ENCODE measurements around the gene MRPL21.
"Not testable (repeated sequence)": the region's sequence is repeated elsewhere in the genome, so short reads cannot be mapped to it uniquely, and the experiment has no call there.

The MRPL21 gene

DNA sequence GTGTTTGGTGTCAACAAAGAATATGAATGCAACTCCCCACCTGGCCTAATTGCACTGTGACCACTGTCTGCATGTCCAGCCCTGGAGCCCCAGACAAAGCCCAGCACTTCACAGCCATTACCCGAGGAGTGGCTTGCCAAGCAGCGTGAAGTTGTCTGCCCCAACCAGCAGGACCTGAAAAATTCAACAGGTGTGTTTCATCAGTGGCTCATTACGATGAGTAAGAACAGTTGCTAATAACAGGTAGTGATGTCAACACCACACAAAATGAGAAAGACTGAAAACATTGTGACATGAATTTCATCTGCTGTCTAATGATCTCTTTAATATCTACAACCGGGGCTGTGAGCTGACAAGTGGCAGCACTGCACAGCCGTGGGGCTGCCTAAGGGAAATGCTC lies 10.3 kb downstream of the MRPL21 start:
- Histone ChIP-seq H3K9me3 (ENCODE audit: control insufficient read depth in 2 of 2, low read length in 2 of 2) (no peaks in the 10 kb centered on the region), H3K27me3 (ENCODE audit: control insufficient read depth in 2 of 2, insufficient read depth in 2 of 2, low read length in 2 of 2) (no peaks in the 10 kb centered on the region), H3K36me3 (ENCODE audit: control insufficient read depth in 2 of 2, insufficient read depth in 2 of 2, low read length in 2 of 2) (peaks cover 52 to 66% of the 10 kb centered on the region in 2 donors), H3K27ac (ENCODE audit: low read depth in 2 of 2, low read length in 2 of 2) (no peak overlapping the region), H3K4me1 (ENCODE audit: control insufficient read depth in 2 of 2, insufficient read depth in 2 of 2, low read length in 2 of 2) (peaks cover 0 to 8% of the 10 kb centered on the region in 2 donors), H3K9ac (ENCODE audit: low read depth in 1 of 2, low read length in 2 of 2) (no peak overlapping the region), H3K4me3 (ENCODE audit: low read length in 2 of 2) (no peak overlapping the region)

DNA sequence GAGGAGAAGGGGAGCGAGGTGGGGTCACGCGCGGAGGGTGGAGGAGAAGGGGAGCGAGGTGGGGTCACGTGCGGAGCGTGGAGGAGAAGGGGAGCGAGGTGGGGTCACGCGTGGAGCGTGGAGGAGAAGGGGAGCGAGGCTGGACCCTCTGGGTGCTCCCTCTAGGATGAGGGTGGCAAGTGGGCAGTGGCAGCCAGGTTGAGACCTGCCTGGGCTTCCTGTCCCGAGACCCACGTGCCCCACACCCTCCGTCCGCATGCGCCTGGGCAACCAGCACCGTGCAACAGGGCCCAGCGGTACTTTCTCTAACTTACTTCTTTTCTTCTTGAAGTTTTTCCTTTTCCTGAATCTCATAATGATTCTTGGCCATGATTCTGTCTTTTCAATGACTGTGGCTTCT lies 11.1 kb downstream of the MRPL21 start:
- Histone ChIP-seq H3K27me3 (ENCODE audit: control insufficient read depth in 2 of 2, insufficient read depth in 2 of 2, low read length in 2 of 2) (no peaks in the 10 kb centered on the region), H3K4me1 (ENCODE audit: control insufficient read depth in 2 of 2, insufficient read depth in 2 of 2, low read length in 2 of 2) (peaks cover 0 to 8% of the 10 kb centered on the region in 2 donors), H3K36me3 (ENCODE audit: control insufficient read depth in 2 of 2, insufficient read depth in 2 of 2, low read length in 2 of 2) (peaks cover 45 to 59% of the 10 kb centered on the region in 2 donors), H3K9ac (ENCODE audit: low read depth in 1 of 2, low read length in 2 of 2) (no peak overlapping the region), H3K9me3 (ENCODE audit: control insufficient read depth in 2 of 2, low read length in 2 of 2) (no peaks in the 10 kb centered on the region), H3K27ac (ENCODE audit: low read depth in 2 of 2, low read length in 2 of 2) (no peak overlapping the region), H3K4me3 (ENCODE audit: low read length in 2 of 2) (no peak overlapping the region)

DNA sequence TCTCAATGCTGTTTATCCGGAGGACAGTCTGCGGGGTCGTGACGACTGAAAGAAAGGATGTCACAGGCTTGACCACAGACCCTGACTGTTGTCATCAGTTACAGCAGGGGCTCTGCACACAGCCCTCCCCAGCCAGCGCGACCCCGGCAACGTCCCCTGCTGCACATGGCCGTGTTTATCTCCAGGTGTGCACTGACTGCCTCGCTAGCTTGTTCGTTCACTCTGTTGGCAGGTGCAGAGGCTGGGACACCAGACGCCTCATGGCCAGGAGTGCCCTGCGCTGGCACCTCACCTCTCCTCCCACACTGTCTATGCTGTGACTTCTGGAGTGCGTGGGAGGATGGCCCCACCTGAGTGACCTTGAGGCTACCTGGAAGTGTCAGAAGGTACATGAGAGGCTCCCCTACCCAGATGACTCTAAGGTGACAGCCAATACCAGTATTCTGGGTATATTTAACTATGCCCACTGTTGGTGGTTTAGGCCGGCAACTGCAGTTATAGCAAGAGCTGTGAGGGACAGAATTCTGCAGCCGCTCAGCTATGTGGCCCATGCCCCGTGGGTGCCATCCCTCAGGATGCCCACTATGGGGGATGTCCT lies 12.2 kb downstream of the MRPL21 start:
- H3K4me1 ChIP-seq (ENCODE audit: control insufficient read depth in 2 of 2, insufficient read depth in 2 of 2, low read length in 2 of 2): peaks cover 0 to 8% of the 10 kb centered on the region in 2 donors
- H3K9me3 ChIP-seq (ENCODE audit: control insufficient read depth in 2 of 2, low read length in 2 of 2): no peaks in the 10 kb centered on the region
- peaks cover 34 to 49% of the 10 kb centered on the region in 2 donors for H3K36me3 ChIP-seq (ENCODE audit: control insufficient read depth in 2 of 2, insufficient read depth in 2 of 2, low read length in 2 of 2)
- no peak overlapping the region for H3K4me3 ChIP-seq (ENCODE audit: low read length in 2 of 2)
- H3K9ac ChIP-seq (ENCODE audit: low read depth in 1 of 2, low read length in 2 of 2): no peak overlapping the region
- no peaks in the 10 kb centered on the region for H3K27me3 ChIP-seq (ENCODE audit: control insufficient read depth in 2 of 2, insufficient read depth in 2 of 2, low read length in 2 of 2)
- H3K27ac ChIP-seq (ENCODE audit: low read depth in 2 of 2, low read length in 2 of 2): no peak overlapping the region

DNA sequence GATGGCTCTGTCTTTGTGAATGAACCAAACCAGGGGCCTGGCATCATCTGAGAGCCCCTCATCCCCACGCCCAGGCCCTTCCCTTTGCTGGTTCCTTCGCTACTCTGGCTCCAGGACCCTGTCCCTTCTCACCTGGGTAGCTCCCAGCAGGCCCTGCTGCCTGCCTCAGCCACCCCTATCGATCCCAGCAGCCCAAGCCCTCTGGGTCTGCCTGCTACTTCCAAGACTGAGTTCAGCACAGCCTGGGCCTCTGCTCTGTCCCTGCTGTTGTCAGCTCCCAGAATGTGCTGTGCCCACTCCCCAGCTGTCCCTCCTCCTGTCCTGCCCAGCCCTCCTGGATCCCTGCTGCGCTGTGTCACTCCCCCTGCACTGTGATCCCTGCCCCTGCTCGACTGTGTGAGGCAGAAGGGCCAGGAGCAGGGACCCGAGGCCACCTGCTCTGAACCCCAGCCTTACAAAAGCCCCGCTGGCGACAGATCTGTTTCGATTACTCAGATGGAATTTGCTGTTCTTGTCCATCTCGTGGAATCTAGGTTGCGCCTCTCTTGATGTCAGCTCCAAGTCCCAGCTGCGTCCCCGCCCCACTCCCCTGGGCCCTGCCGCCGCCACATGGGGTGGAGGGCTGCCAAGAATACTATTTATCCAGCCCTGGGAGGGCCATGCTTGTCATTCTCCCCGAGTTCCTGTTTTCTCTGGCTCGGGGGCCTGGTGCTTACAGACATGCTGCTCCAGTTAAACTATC lies 13.0 kb downstream of the MRPL21 start:
- H3K9ac ChIP-seq (ENCODE audit: low read depth in 1 of 2, low read length in 2 of 2): no peak overlapping the region
- no peaks in the 10 kb centered on the region for H3K27me3 ChIP-seq (ENCODE audit: control insufficient read depth in 2 of 2, insufficient read depth in 2 of 2, low read length in 2 of 2)
- H3K27ac ChIP-seq (ENCODE audit: low read depth in 2 of 2, low read length in 2 of 2): no peak overlapping the region
- no peak overlapping the region for H3K4me3 ChIP-seq (ENCODE audit: low read length in 2 of 2)
- H3K4me1 ChIP-seq (ENCODE audit: control insufficient read depth in 2 of 2, insufficient read depth in 2 of 2, low read length in 2 of 2): peaks cover 0 to 8% of the 10 kb centered on the region in 2 donors
- no peaks in the 10 kb centered on the region for H3K9me3 ChIP-seq (ENCODE audit: control insufficient read depth in 2 of 2, low read length in 2 of 2)
- peaks cover 27 to 41% of the 10 kb centered on the region in 2 donors for H3K36me3 ChIP-seq (ENCODE audit: control insufficient read depth in 2 of 2, insufficient read depth in 2 of 2, low read length in 2 of 2)

DNA sequence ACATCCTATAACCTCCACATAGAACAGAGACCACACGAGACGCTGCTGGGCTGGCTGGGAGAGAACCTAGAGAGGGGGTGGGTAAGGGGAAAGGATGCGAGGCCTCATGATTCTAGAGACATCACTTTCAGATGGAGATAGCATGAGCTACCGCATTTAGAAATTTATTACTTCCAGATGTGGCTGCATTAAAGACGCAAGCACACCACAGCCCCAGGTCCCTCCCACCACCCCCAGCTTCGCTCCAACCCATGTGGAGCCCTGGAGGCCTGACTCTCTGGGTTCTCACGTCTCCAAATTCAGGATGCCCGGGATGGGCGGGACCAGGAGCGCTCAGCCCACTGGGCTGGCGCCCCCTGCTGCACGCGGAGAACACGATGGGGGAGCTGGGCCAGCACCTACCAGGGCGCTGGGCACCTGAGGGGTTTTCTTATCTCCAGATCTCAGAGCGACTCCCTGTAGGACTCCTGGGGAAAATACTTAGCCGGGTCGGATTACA lies 13.6 kb downstream of the MRPL21 start:
- Histone ChIP-seq H3K27ac (ENCODE audit: low read depth in 2 of 2, low read length in 2 of 2) (no peak overlapping the region), H3K4me3 (ENCODE audit: low read length in 2 of 2) (no peak overlapping the region), H3K36me3 (ENCODE audit: control insufficient read depth in 2 of 2, insufficient read depth in 2 of 2, low read length in 2 of 2) (peaks cover 24 to 37% of the 10 kb centered on the region in 2 donors), H3K9me3 (ENCODE audit: control insufficient read depth in 2 of 2, low read length in 2 of 2) (no peaks in the 10 kb centered on the region), H3K9ac (ENCODE audit: low read depth in 1 of 2, low read length in 2 of 2) (no peak overlapping the region), H3K27me3 (ENCODE audit: control insufficient read depth in 2 of 2, insufficient read depth in 2 of 2, low read length in 2 of 2) (no peaks in the 10 kb centered on the region), H3K4me1 (ENCODE audit: control insufficient read depth in 2 of 2, insufficient read depth in 2 of 2, low read length in 2 of 2) (peaks cover 0 to 8% of the 10 kb centered on the region in 2 donors)

DNA sequence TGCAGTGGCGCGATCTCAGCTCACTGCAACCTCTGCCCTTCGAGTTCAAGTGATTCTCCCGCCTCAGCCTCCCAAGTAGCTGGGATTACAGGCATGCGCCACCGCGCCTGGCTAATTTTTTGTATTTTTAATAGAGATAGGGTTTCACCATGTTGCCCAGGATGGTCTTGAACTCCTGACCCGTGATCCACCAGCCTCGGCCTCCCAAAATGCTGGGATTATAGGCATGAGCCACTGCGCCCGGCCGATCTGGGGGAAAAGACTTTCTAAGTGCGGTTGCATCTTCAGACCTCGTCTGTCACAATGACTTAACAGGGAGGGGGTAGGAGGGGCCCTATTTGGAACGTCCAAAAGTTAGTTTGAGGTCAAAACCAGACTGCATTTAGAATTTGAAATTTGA lies 18.8 kb downstream of the MRPL21 start:
- H3K4me1 ChIP-seq (ENCODE audit: control insufficient read depth in 2 of 2, insufficient read depth in 2 of 2, low read length in 2 of 2); H3K36me3 ChIP-seq (ENCODE audit: control insufficient read depth in 2 of 2, insufficient read depth in 2 of 2, low read length in 2 of 2): not testable (repeated sequence)

DNA sequence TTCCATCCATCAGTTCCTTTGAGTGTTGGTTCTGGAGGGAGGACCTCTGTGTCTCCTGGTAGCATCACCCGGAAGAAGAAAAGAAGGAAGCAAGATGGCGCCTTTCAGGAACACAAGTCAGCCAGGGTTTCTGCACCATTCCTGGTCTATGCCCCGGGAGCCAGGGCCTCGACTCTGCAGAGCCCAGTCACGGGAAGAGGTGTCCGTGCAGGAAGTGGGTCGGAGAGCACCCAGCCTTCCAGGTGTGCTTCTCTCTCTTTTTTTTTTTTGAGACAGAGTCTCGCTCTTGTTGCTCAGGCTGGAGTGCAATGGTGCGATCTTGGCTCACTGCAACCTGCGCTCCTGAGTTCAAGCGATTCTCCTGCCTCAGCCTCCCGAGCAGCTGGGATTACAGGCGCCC lies 21.2 kb downstream of the MRPL21 start:
- Histone ChIP-seq H3K36me3 (ENCODE audit: control insufficient read depth in 2 of 2, insufficient read depth in 2 of 2, low read length in 2 of 2) (peaks cover 0 to 2% of the 10 kb centered on the region in 2 donors), H3K9ac (ENCODE audit: low read depth in 1 of 2, low read length in 2 of 2) (no peak overlapping the region), H3K4me3 (ENCODE audit: low read length in 2 of 2) (no peak overlapping the region), H3K4me1 (ENCODE audit: control insufficient read depth in 2 of 2, insufficient read depth in 2 of 2, low read length in 2 of 2) (no peaks in the 10 kb centered on the region), H3K9me3 (ENCODE audit: control insufficient read depth in 2 of 2, low read length in 2 of 2) (no peaks in the 10 kb centered on the region), H3K27ac (ENCODE audit: low read depth in 2 of 2, low read length in 2 of 2) (no peak overlapping the region), H3K27me3 (ENCODE audit: control insufficient read depth in 2 of 2, insufficient read depth in 2 of 2, low read length in 2 of 2) (no peaks in the 10 kb centered on the region)

More for the DNA sequence above, 18.8 kb downstream of the MRPL21 start:
- not testable (repeated sequence) for H3K9ac ChIP-seq (ENCODE audit: low read depth in 1 of 2, low read length in 2 of 2); H3K27me3 ChIP-seq (ENCODE audit: control insufficient read depth in 2 of 2, insufficient read depth in 2 of 2, low read length in 2 of 2); H3K4me3 ChIP-seq (ENCODE audit: low read length in 2 of 2); H3K9me3 ChIP-seq (ENCODE audit: control insufficient read depth in 2 of 2, low read length in 2 of 2); H3K27ac ChIP-seq (ENCODE audit: low read depth in 2 of 2, low read length in 2 of 2)

DNA sequence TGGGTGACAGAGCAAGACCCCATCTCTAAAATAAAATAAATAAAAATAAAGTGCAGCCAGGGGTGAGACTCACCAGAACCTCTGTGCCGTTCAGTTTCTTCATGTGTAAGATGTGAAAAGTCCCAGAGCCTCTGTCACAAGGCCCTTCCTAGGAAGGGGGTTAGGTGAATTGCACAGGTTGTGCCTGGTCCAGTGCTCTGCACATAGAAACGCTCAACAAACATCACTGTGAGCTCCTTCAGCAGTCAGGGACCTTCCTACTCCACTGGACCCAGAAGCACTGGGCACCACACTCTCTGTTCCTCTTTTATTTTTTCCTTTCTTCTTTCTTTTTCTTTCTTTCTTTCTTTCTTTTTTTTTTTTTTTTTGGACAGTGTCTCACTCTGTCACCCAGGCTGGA lies 22.3 kb downstream of the MRPL21 start:
- Histone ChIP-seq H3K4me3 (ENCODE audit: low read length in 2 of 2) (no peak overlapping the region), H3K27me3 (ENCODE audit: control insufficient read depth in 2 of 2, insufficient read depth in 2 of 2, low read length in 2 of 2) (no peaks in the 10 kb centered on the region), H3K27ac (ENCODE audit: low read depth in 2 of 2, low read length in 2 of 2) (no peak overlapping the region), H3K36me3 (ENCODE audit: control insufficient read depth in 2 of 2, insufficient read depth in 2 of 2, low read length in 2 of 2) (peaks cover 0 to 2% of the 10 kb centered on the region in 2 donors), H3K9ac (ENCODE audit: low read depth in 1 of 2, low read length in 2 of 2) (no peak overlapping the region), H3K4me1 (ENCODE audit: control insufficient read depth in 2 of 2, insufficient read depth in 2 of 2, low read length in 2 of 2) (no peaks in the 10 kb centered on the region), H3K9me3 (ENCODE audit: control insufficient read depth in 2 of 2, low read length in 2 of 2) (no peaks in the 10 kb centered on the region)

DNA sequence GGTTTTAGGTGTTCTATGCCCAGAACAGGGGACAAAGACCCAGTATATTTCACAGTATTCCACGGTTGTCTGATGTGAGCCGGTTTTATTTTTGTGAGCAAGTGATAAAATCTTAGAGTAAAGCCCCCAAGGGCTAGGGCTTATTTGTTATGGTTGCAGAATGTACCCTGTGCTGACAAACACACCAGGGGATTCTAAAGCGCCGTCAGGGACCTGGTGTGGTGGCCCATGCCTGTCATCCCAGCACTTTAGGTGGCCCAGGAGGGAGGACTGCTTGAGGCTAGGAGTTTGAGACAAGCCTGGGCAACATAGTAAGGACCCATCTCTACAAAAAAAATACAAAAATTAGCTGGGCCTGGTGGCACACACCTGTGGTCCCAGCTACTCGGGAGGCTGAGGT lies 22.8 kb downstream of the MRPL21 start:
- H3K27ac ChIP-seq (ENCODE audit: low read depth in 2 of 2, low read length in 2 of 2): no peak overlapping the region
- H3K4me3 ChIP-seq (ENCODE audit: low read length in 2 of 2): no peak overlapping the region
- H3K4me1 ChIP-seq (ENCODE audit: control insufficient read depth in 2 of 2, insufficient read depth in 2 of 2, low read length in 2 of 2): no peaks in the 10 kb centered on the region
- no peak overlapping the region for H3K9ac ChIP-seq (ENCODE audit: low read depth in 1 of 2, low read length in 2 of 2)
- H3K36me3 ChIP-seq (ENCODE audit: control insufficient read depth in 2 of 2, insufficient read depth in 2 of 2, low read length in 2 of 2): peaks cover 0 to 2% of the 10 kb centered on the region in 2 donors
- no peaks in the 10 kb centered on the region for H3K9me3 ChIP-seq (ENCODE audit: control insufficient read depth in 2 of 2, low read length in 2 of 2)
- no peaks in the 10 kb centered on the region for H3K27me3 ChIP-seq (ENCODE audit: control insufficient read depth in 2 of 2, insufficient read depth in 2 of 2, low read length in 2 of 2)

DNA sequence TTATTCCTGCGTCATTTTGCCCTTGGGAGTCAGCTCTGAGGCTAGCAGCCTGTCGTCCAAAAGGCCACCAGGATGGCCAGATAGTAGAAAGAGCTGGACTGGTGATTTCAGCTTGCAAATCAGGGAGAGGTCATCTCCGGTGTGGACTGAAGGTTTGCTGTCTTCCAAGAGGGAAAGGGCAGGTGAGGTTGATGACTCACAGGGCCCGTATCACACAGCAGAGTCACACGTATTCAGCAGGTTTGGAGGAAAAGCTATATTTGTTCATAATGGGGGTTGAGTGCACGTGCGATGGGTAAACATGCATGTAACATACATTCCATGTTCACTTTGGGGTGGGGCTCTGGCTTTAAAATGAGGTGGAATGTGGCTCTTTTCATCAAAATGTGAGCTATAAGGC lies 25.6 kb downstream of the MRPL21 start:
- no peak overlapping the region for H3K27ac ChIP-seq (ENCODE audit: low read depth in 2 of 2, low read length in 2 of 2)
- H3K9me3 ChIP-seq (ENCODE audit: control insufficient read depth in 2 of 2, low read length in 2 of 2): no peaks in the 10 kb centered on the region
- H3K4me1 ChIP-seq (ENCODE audit: control insufficient read depth in 2 of 2, insufficient read depth in 2 of 2, low read length in 2 of 2): no peaks in the 10 kb centered on the region

More for the DNA sequence above, 25.6 kb downstream of the MRPL21 start:
- H3K36me3 ChIP-seq (ENCODE audit: control insufficient read depth in 2 of 2, insufficient read depth in 2 of 2, low read length in 2 of 2): peaks cover 0 to 2% of the 10 kb centered on the region in 2 donors
- H3K4me3 ChIP-seq (ENCODE audit: low read length in 2 of 2): no peak overlapping the region
- H3K27me3 ChIP-seq (ENCODE audit: control insufficient read depth in 2 of 2, insufficient read depth in 2 of 2, low read length in 2 of 2): no peaks in the 10 kb centered on the region
- H3K9ac ChIP-seq (ENCODE audit: low read depth in 1 of 2, low read length in 2 of 2): no peak overlapping the region
